IPS DF 4.7 (cell line): ENCODE measurements around the gene SLC1A4.
"Not testable (repeated sequence)": the region's sequence is repeated elsewhere in the genome, so short reads cannot be mapped to it uniquely, and the experiment has no call there.

ENCODE experiments used
- DNase-seq: peaks from one replicate; pipeline ENCODE4 v3.0.0-alpha.2; 2013; ENCODE audit warnings: low spot score; ENCODE audit errors: extremely low read depth

Gene SLC1A4

GRCh38 chr2:64989126-64989981 is at the start of gene SLC1A4:
SLC1A4 (plus strand) TSS chr2:64989399; CDS start chr2:64989644, 245 bp downstream.
- no peak for DNase-seq

- no peak for DNase-seq
Measured at GRCh38 chr2:64941143-64941542, 48.1 kb upstream of the SLC1A4 start.

GRCh38 chr2:64941801-64942200 is 47.4 kb upstream of the SLC1A4 start:
- DNase-seq, result no peak

GRCh38 chr2:64942693-64943092 is 46.5 kb upstream of the SLC1A4 start:
- DNase-seq, result no peak

- no peak for DNase-seq
Measured at GRCh38 chr2:64943387-64944150, 45.6 kb upstream of the SLC1A4 start.

GRCh38 chr2:64944484-64944883 is 44.7 kb upstream of the SLC1A4 start:
- no peak for DNase-seq

GRCh38 chr2:64945973-64946768 is 43.0 kb upstream of the SLC1A4 start:
- no peak for DNase-seq

- DNase-seq, result no peak
Measured at GRCh38 chr2:64946769-64947247, 42.4 kb upstream of the SLC1A4 start.

- no peak for DNase-seq
Measured at GRCh38 chr2:64947885-64948284, 41.3 kb upstream of the SLC1A4 start.

- no peak for DNase-seq
Measured at GRCh38 chr2:64950226-64951160, 38.7 kb upstream of the SLC1A4 start.

- no peak for DNase-seq
Measured at GRCh38 chr2:64951306-64951953, 37.8 kb upstream of the SLC1A4 start.

GRCh38 chr2:64952096-64952495 is 37.1 kb upstream of the SLC1A4 start:
- no peak for DNase-seq

GRCh38 chr2:64952511-64953482 is 36.4 kb upstream of the SLC1A4 start:
- no peak for DNase-seq

GRCh38 chr2:64955467-64955866 is 33.7 kb upstream of the SLC1A4 start:
- no peak for DNase-seq

GRCh38 chr2:64957109-64957903 is 31.9 kb upstream of the SLC1A4 start:
- DNase-seq, result no peak

GRCh38 chr2:64958556-64958955 is 30.6 kb upstream of the SLC1A4 start:
- DNase-seq, result no peak

GRCh38 chr2:64960819-64961218 is 28.4 kb upstream of the SLC1A4 start:
- DNase-seq, result no peak

GRCh38 chr2:64963138-64963537 is 26.1 kb upstream of the SLC1A4 start:
- DNase-seq, result not testable (repeated sequence)
